GM19328 (cell line): ENCODE data around the gene TLR4.

ENCODE experiments used
- ATAC-seq: cut with Tn5 transposase; IDR thresholded peaks from one replicate; pipeline ENCODE4 v1.9.1; 2021; ENCODE audit warnings: mild to moderate bottlenecking, moderate library complexity; ENCODE audit not compliant: unreplicated experiment

The TLR4 gene

GRCh38 chr9:117709936-117710335, 5.7 kb downstream of the TLR4 start:
- no peak for ATAC-seq

- no peak for ATAC-seq
Observed at GRCh38 chr9:117714282-117714681, 10.1 kb downstream of the TLR4 start.

GRCh38 chr9:117715411-117715989, 11.3 kb downstream of the TLR4 start:
- no peak for ATAC-seq

GRCh38 chr9:117718085-117718484, 13.9 kb downstream of the TLR4 start:
- peak; percentile 98 for ATAC-seq

- ATAC-seq = peak; percentile 3
Observed at GRCh38 chr9:117718701-117719100, 14.5 kb downstream of the TLR4 start.

- ATAC-seq = no peak
Observed at GRCh38 chr9:117719161-117719920, 15.1 kb downstream of the TLR4 start.

GRCh38 chr9:117720066-117720465, 15.9 kb downstream of the TLR4 start:
- ATAC-seq = no peak

GRCh38 chr9:117720555-117720954, 16.4 kb downstream of the TLR4 start:
- ATAC-seq = no peak

GRCh38 chr9:117720987-117721386, 16.8 kb downstream of the TLR4 start:
- ATAC-seq = no peak

- ATAC-seq = no peak
Observed at GRCh38 chr9:117722108-117722761, 18.0 kb downstream of the TLR4 start.

- no peak for ATAC-seq
Observed at GRCh38 chr9:117723986-117724625, 19.9 kb downstream of the TLR4 start.

- ATAC-seq = no peak
Observed at GRCh38 chr9:117725426-117725887, 21.3 kb downstream of the TLR4 start.

- ATAC-seq = no peak
Observed at GRCh38 chr9:117729375-117729774, 25.2 kb downstream of the TLR4 start.

GRCh38 chr9:117732494-117732893, 28.3 kb downstream of the TLR4 start:
- no peak for ATAC-seq

- ATAC-seq = no peak
Observed at GRCh38 chr9:117733465-117733864, 29.3 kb downstream of the TLR4 start.

GRCh38 chr9:117734082-117734481, 29.9 kb downstream of the TLR4 start:
- ATAC-seq = no peak

GRCh38 chr9:117734523-117735314, 30.5 kb downstream of the TLR4 start:
- no peak for ATAC-seq

- ATAC-seq = no peak
Observed at GRCh38 chr9:117737721-117738226, 33.6 kb downstream of the TLR4 start.

GRCh38 chr9:117739206-117739605, 35.0 kb downstream of the TLR4 start:
- ATAC-seq = no peak

GRCh38 chr9:117739624-117740347, 35.6 kb downstream of the TLR4 start:
- ATAC-seq = no peak
